ENCODE results near the gene PIGQ.

PIGQ gene

GRCh38 chr16:552171-552570 lies 17.6 kb upstream of the PIGQ start:
- H2AFZ ChIP-seq (ENCODE audit: low read length) = no peak overlapping the region
- H2BK15ac ChIP-seq (ENCODE audit: low read length) = no peak overlapping the region
- peaks cover 13% of the 10 kb centered on the region for H3K79me1 ChIP-seq (ENCODE audit: low read depth, low read length)
- no peak overlapping the region for H3K4me3 ChIP-seq (ENCODE audit: low read length in 2 of 2)
- no peak overlapping the region for H3K9ac ChIP-seq (ENCODE audit: low read depth, low read length, poor library complexity)
- no peak overlapping the region for H3K18ac ChIP-seq (ENCODE audit: low read length)
- no CpG with 5 or more reads among the region's 35 CpGs for WGBS, 2 donors (ENCODE audit: extremely low coverage in 2 of 2, insufficient read length in 2 of 2, insufficient replicate concordance in 1 of 2)
- no peak overlapping the region for H2BK5ac ChIP-seq (ENCODE audit: low read length)
- H2BK120ac ChIP-seq (ENCODE audit: low read depth, low read length) = no peak overlapping the region
- H3K4me2 ChIP-seq (ENCODE audit: insufficient read depth, low read length, poor library complexity, severe bottlenecking) = no peak overlapping the region
- peak overlapping the region; percentile 20 for H3K23ac ChIP-seq (ENCODE audit: low read depth, low read length, poor library complexity)
- peaks cover 0 to under 1% (median 0%) of the 10 kb centered on the region in 3 experiments for H3K27me3 ChIP-seq (ENCODE audit: control insufficient read depth in 3 of 3, insufficient read depth in 3 of 3, low read depth in 1 of 3, low read length in 3 of 3)
- no peak overlapping the region for H2AK5ac ChIP-seq (ENCODE audit: low read depth, low read length)
- peaks cover 3 to 24% of the 10 kb centered on the region in 2 donors for H3K36me3 ChIP-seq (replicated peaks in 1 of 2; ENCODE audit: control insufficient read depth in 2 of 2, insufficient read depth in 2 of 2, low read length in 2 of 2)
- no peak overlapping the region for H3K14ac ChIP-seq (ENCODE audit: low read length)
- H2BK12ac ChIP-seq (ENCODE audit: low read length) = no peak overlapping the region
- H3K4me1 ChIP-seq (ENCODE audit: control insufficient read depth in 2 of 2, insufficient read depth in 1 of 2, low read depth in 1 of 2, low read length in 2 of 2) = peaks cover 0 to 3% of the 10 kb centered on the region in 2 donors
- no peak overlapping the region for H4K91ac ChIP-seq (ENCODE audit: low read depth, low read length, poor library complexity)
- H3K27ac ChIP-seq (replicated peaks; ENCODE audit: low read length) = no peak overlapping the region
- no peak overlapping the region for H3K4ac ChIP-seq (ENCODE audit: low read length)
- no peaks in the 10 kb centered on the region for H3K9me3 ChIP-seq (replicated peaks in 1 of 2; ENCODE audit: control insufficient read depth in 2 of 2, insufficient read depth in 1 of 2, low read depth in 1 of 2, low read length in 2 of 2)
- no peak for DNase-seq (ENCODE audit: low spot score)
- H4K8ac ChIP-seq (ENCODE audit: low read depth, low read length) = no peak overlapping the region

- DNase-seq (ENCODE audit: low spot score) = no peak
- Histone ChIP-seq H2AFZ (ENCODE audit: low read length) (no peak overlapping the region), H3K18ac (ENCODE audit: low read length) (no peak overlapping the region), H3K27ac (replicated peaks; ENCODE audit: low read length) (no peak overlapping the region), H3K23ac (ENCODE audit: low read depth, low read length, poor library complexity) (no peak overlapping the region), H3K27me3 (ENCODE audit: control insufficient read depth in 3 of 3, insufficient read depth in 3 of 3, low read depth in 1 of 3, low read length in 3 of 3) (peaks cover 0 to 16% (median 7%) of the 10 kb centered on the region in 3 experiments), H2AK5ac (ENCODE audit: low read depth, low read length) (no peak overlapping the region), H3K4me2 (ENCODE audit: insufficient read depth, low read length, poor library complexity, severe bottlenecking) (no peak overlapping the region), H2BK15ac (ENCODE audit: low read length) (no peak overlapping the region), H2BK120ac (ENCODE audit: low read depth, low read length) (no peak overlapping the region), H4K8ac (ENCODE audit: low read depth, low read length) (no peak overlapping the region), H2BK12ac (ENCODE audit: low read length) (no peak overlapping the region), H3K4me1 (ENCODE audit: control insufficient read depth in 2 of 2, insufficient read depth in 1 of 2, low read depth in 1 of 2, low read length in 2 of 2) (peaks cover 0 to 3% of the 10 kb centered on the region in 2 donors), H3K9me3 (replicated peaks in 1 of 2; ENCODE audit: control insufficient read depth in 2 of 2, insufficient read depth in 1 of 2, low read depth in 1 of 2, low read length in 2 of 2) (no peaks in the 10 kb centered on the region), H2BK5ac (ENCODE audit: low read length) (no peak overlapping the region), H3K14ac (ENCODE audit: low read length) (no peak overlapping the region), H3K36me3 (replicated peaks in 1 of 2; ENCODE audit: control insufficient read depth in 2 of 2, insufficient read depth in 2 of 2, low read length in 2 of 2) (peaks cover 2 to 17% of the 10 kb centered on the region in 2 donors), H3K9ac (ENCODE audit: low read depth, low read length, poor library complexity) (no peak overlapping the region), H3K4ac (ENCODE audit: low read length) (no peak overlapping the region), H3K79me1 (ENCODE audit: low read depth, low read length) (peaks cover 11% of the 10 kb centered on the region), H4K91ac (ENCODE audit: low read depth, low read length, poor library complexity) (no peak overlapping the region), H3K4me3 (ENCODE audit: low read length in 2 of 2) (no peak overlapping the region)
- no CpG with 5 or more reads among the region's 33 CpGs for WGBS, 2 donors (ENCODE audit: extremely low coverage in 2 of 2, insufficient read length in 2 of 2, insufficient replicate concordance in 1 of 2)
Observed at GRCh38 chr16:553601-554296, 16.0 kb upstream of the PIGQ start.

GRCh38 chr16:554297-554621 lies 15.5 kb upstream of the PIGQ start:
- no peak overlapping the region for H2BK15ac ChIP-seq (ENCODE audit: low read length)
- H2AFZ ChIP-seq (ENCODE audit: low read length) = no peak overlapping the region
- no peak overlapping the region for H2AK5ac ChIP-seq (ENCODE audit: low read depth, low read length)
- no peak overlapping the region for H2BK5ac ChIP-seq (ENCODE audit: low read length)
- H4K8ac ChIP-seq (ENCODE audit: low read depth, low read length) = no peak overlapping the region
- H2BK12ac ChIP-seq (ENCODE audit: low read length) = no peak overlapping the region
- peak overlapping the region; percentile 8 for H3K14ac ChIP-seq (ENCODE audit: low read length)
- no peak overlapping the region for H3K4me3 ChIP-seq (ENCODE audit: low read length in 2 of 2)
- H3K23ac ChIP-seq (ENCODE audit: low read depth, low read length, poor library complexity) = no peak overlapping the region
- H3K36me3 ChIP-seq (replicated peaks in 1 of 2; ENCODE audit: control insufficient read depth in 2 of 2, insufficient read depth in 2 of 2, low read length in 2 of 2) = peaks cover 2 to 15% of the 10 kb centered on the region in 2 donors
- H3K27ac ChIP-seq (replicated peaks; ENCODE audit: low read length) = no peak overlapping the region
- WGBS, 2 donors (ENCODE audit: extremely low coverage in 2 of 2, insufficient read length in 2 of 2, insufficient replicate concordance in 1 of 2) = no CpG with 5 or more reads among the region's 11 CpGs
- peaks cover 0 to 3% of the 10 kb centered on the region in 2 donors for H3K4me1 ChIP-seq (ENCODE audit: control insufficient read depth in 2 of 2, insufficient read depth in 1 of 2, low read depth in 1 of 2, low read length in 2 of 2)
- H4K91ac ChIP-seq (ENCODE audit: low read depth, low read length, poor library complexity) = no peak overlapping the region
- no peaks in the 10 kb centered on the region for H3K9me3 ChIP-seq (replicated peaks in 1 of 2; ENCODE audit: control insufficient read depth in 2 of 2, insufficient read depth in 1 of 2, low read depth in 1 of 2, low read length in 2 of 2)
- no peak overlapping the region for H3K4me2 ChIP-seq (ENCODE audit: insufficient read depth, low read length, poor library complexity, severe bottlenecking)
- no peak overlapping the region for H3K18ac ChIP-seq (ENCODE audit: low read length)
- no peak overlapping the region for H3K4ac ChIP-seq (ENCODE audit: low read length)
- no peak for DNase-seq (ENCODE audit: low spot score)
- peaks cover 9% of the 10 kb centered on the region for H3K79me1 ChIP-seq (ENCODE audit: low read depth, low read length)
- peaks cover under 1 to 21% (median 12%) of the 10 kb centered on the region in 3 experiments for H3K27me3 ChIP-seq (ENCODE audit: control insufficient read depth in 3 of 3, insufficient read depth in 3 of 3, low read depth in 1 of 3, low read length in 3 of 3)
- peak overlapping the region; percentile 31 for H2BK120ac ChIP-seq (ENCODE audit: low read depth, low read length)
- no peak overlapping the region for H3K9ac ChIP-seq (ENCODE audit: low read depth, low read length, poor library complexity)

- Histone ChIP-seq H3K27me3 (ENCODE audit: control insufficient read depth in 3 of 3, insufficient read depth in 3 of 3, low read depth in 1 of 3, low read length in 3 of 3) (peaks cover 6 to 27% (median 18%) of the 10 kb centered on the region in 3 experiments), H3K79me1 (ENCODE audit: low read depth, low read length) (peaks cover 9% of the 10 kb centered on the region), H2BK120ac (ENCODE audit: low read depth, low read length) (peak overlapping the region; percentile 31), H4K91ac (ENCODE audit: low read depth, low read length, poor library complexity) (no peak overlapping the region), H3K14ac (ENCODE audit: low read length) (peak overlapping the region; percentile 38), H2BK5ac (ENCODE audit: low read length) (no peak overlapping the region), H3K9me3 (replicated peaks in 1 of 2; ENCODE audit: control insufficient read depth in 2 of 2, insufficient read depth in 1 of 2, low read depth in 1 of 2, low read length in 2 of 2) (no peaks in the 10 kb centered on the region), H3K27ac (replicated peaks; ENCODE audit: low read length) (no peak overlapping the region), H3K18ac (ENCODE audit: low read length) (peak overlapping the region; percentile 57), H3K4me2 (ENCODE audit: insufficient read depth, low read length, poor library complexity, severe bottlenecking) (no peak overlapping the region), H3K36me3 (replicated peaks in 1 of 2; ENCODE audit: control insufficient read depth in 2 of 2, insufficient read depth in 2 of 2, low read length in 2 of 2) (peaks cover 2 to 15% of the 10 kb centered on the region in 2 donors), H3K23ac (ENCODE audit: low read depth, low read length, poor library complexity) (peak overlapping the region; percentile 73), H3K4me1 (ENCODE audit: control insufficient read depth in 2 of 2, insufficient read depth in 1 of 2, low read depth in 1 of 2, low read length in 2 of 2) (peaks cover 0 to 7% of the 10 kb centered on the region in 2 donors), H2BK12ac (ENCODE audit: low read length) (no peak overlapping the region), H3K9ac (ENCODE audit: low read depth, low read length, poor library complexity) (no peak overlapping the region), H2AK5ac (ENCODE audit: low read depth, low read length) (no peak overlapping the region), H3K4me3 (ENCODE audit: low read length in 2 of 2) (no peak overlapping the region), H2BK15ac (ENCODE audit: low read length) (no peak overlapping the region), H3K4ac (ENCODE audit: low read length) (no peak overlapping the region), H2AFZ (ENCODE audit: low read length) (no peak overlapping the region), H4K8ac (ENCODE audit: low read depth, low read length) (no peak overlapping the region)
- DNase-seq (ENCODE audit: low spot score) = no peak
- no CpG with 5 or more reads among the region's 54 CpGs for WGBS, 2 donors (ENCODE audit: extremely low coverage in 2 of 2, insufficient read length in 2 of 2, insufficient replicate concordance in 1 of 2)
Observed at GRCh38 chr16:554640-555365, 15.0 kb upstream of the PIGQ start.
